Activated CD4-positive, alpha-beta T cell treated with anti-CD3 and anti-CD28 coated beads, Interleukin-2, amount 50 U/mL, for 4 hours (primary cell): ENCODE measurements around the gene C19orf47.
A peak's percentile ranks its signal among the peaks of the same experiment; 100 is the strongest.

Experiments
- DNase-seq, 2 experiments: peaks; one replicate each; pipeline ENCODE4 v3.0.0-alpha.2; 2020

Gene C19orf47, protein sequence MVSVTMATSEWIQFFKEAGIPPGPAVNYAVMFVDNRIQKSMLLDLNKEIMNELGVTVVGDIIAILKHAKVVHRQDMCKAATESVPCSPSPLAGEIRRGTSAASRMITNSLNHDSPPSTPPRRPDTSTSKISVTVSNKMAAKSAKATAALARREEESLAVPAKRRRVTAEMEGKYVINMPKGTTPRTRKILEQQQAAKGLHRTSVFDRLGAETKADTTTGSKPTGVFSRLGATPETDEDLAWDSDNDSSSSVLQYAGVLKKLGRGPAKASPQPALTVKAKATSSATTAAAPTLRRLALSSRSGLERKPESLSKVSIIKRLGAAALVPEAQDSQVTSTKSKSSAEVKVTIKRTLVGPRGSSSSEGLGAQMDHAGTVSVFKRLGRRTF

DNA sequence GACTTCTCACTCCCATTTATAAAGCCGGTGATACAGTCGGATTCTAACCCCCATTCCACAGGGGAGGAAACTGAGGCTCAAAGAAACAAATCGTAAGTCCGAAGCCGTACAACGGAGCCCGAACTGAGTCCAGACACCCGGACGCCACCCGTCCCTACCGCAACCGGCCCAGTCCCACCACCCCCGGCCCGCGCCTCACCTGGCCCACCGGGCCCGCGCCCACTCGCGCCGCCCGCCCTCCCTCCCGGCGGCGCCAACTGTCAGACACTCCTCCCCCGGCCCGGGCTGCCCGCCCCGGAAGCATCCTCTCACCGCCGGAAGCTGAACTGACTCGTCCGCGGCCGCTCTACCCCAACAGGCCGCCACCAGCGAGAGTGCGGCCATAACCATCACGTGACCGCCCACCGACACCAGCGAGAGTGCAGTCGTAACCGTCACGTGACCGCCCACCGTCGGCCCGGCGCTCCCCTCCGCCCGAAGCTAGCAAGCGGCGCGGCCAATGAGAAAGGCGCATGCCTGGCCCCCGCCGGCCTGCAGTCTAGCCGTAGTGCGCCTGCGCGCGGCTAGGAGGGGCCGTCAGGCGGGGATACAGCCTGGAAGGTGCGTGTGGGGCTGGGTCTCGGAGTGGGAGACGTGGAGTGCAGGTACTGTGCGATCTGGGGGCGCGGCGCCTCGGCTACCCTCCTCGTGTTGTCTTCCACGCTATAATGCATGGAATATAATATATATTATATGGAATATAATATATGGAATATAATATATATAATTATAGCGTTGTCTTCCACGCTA lies at the start of gene C19orf47, which contains the start of gene PLD3:
C19orf47 (minus strand) TSS at position 273 of the 789 bp plus-strand sequence. CDS start 6,540 bp downstream, outside the sequence.
PLD3 (plus strand) TSS at position 571 of the 789 bp plus-strand sequence. CDS start 17,789 bp downstream, outside the sequence.
- peak; percentile 97 to 99 for DNase-seq

DNA sequence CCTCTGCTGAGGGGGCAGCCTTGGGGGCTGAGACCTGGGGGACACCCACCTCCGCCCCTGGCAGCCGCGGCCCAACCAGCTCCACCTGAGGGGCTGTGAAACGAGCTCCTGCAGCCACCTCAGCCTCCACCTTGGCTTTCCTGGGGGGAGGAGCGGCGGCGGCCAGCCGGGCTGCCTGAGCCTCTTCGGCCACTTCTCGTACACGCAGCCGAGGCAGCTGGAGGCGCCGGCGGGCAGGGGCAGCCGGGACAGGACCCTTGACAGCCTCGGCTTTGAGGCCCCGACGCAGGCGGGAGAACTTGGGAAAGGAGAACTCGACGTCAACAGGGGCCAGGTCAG lies 49.3 kb upstream of the C19orf47 start:
- DNase-seq = no peak

DNA sequence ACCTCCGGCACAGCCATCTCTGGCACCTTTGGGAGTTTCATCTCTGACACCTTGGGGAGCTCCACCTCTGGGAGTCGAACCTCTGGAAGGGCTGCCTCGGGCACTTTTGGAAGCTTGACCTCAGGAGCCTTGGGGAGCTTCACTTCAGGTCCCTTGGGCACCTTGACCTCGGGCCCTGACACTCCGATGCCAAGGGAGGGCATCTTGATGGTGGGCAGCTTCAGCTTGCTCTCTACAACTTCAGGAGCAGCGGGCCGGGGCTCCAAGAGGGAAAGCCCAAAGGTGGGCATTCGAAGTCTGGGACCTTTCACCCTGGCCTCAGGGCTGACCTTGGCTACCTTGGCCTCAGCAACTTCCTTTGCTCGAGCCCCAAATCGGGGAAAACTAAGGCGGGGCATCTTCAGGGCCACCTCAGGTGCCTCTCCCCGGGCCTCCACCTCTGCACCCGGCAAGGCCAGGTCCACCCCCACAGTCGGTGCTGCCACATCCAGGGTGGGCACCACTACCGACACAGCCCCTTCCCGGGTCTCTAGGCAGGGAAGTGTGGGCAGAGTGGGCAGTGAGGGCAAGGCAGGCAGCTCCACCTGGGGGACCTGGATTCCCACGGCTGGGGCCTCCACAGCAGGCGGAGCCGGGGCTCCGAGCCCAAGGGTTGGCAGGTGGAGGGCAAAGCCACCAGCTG lies 48.8 kb upstream of the C19orf47 start:
- no peak for DNase-seq

DNA sequence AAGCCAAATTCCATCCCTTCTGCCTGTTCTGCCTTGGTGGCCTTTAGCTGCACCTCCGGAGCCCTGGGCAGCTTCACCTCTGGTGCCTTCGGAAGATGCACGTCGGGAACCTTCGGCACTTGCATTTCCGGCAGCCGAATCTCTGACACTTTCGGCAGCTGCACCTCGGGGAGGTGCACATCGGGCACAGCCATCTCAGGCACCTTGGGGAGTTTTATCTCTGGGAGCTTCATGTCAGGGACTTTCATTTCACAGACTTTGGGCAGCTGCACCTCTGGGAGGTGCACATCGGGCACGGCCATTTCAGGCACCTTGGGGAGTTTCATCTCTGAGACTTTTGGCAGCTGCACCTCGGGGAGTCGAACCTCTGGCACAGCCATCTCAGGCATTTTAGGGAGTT lies 47.8 kb upstream of the C19orf47 start:
- no peak for DNase-seq

DNA sequence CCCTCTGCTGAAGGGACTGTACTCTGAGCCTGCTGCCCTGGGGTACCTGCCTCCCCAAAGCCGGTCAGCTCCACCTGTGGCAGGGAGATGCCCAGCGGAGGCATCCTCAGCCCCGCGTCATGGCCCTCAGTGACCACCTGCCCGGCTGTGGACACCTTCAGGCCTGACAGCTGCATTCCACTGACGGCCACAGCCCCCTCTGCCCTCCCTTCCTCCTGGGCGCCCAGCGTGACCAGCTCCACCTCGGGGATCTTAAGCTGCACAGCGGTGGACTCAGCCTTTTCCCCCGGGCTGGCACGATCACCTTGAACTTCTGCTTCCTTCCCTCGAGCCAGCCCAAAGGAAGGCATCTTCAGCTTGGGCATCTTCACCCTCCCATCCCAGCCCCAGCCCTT lies 46.6 kb upstream of the C19orf47 start:
- DNase-seq = no peak

DNA sequence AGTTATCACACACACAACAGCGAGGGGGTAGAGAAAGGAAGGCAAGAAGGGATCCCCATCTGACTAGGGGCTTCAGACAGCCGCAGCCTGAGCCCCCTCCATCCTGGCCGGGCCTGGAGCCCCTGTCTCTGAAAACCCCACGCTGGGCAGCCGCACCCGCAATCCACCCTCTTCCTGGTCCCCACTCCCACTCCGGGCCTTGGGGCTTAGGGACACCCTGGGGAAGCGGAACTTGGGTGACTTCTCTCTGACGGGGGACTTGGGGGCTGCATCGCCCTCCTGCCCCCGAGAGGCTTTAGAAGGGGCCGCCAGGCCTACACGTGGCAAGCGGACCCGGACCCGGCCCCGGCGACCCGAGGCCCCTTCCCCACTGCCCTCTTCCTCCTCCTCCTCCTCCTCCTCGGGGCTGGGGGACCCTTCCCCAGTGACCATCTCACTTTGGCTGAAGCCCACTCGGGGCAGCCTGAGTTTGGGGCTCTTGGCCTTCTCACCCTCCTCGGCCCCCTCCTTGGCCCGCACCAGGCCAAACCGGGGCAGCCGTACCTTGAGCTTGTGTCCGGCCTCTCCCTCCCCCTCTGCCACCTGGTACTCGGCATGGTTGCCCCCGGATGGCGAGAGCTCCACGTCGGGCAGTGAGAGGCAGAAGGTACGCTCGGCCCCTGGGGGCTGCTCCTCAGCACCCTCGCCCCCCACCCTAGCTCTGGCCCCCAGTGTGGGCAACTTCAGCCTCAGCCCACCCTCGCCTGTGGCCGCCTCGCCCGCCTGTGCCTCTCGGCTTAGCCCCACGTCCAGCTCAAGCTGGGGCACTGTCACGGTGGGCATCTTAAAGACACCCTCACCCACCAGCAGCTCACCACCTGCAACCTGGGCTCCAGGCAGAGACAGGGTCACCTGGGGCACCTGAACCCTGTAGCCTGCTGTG lies 46.0 kb upstream of the C19orf47 start:
- no peak for DNase-seq

DNA sequence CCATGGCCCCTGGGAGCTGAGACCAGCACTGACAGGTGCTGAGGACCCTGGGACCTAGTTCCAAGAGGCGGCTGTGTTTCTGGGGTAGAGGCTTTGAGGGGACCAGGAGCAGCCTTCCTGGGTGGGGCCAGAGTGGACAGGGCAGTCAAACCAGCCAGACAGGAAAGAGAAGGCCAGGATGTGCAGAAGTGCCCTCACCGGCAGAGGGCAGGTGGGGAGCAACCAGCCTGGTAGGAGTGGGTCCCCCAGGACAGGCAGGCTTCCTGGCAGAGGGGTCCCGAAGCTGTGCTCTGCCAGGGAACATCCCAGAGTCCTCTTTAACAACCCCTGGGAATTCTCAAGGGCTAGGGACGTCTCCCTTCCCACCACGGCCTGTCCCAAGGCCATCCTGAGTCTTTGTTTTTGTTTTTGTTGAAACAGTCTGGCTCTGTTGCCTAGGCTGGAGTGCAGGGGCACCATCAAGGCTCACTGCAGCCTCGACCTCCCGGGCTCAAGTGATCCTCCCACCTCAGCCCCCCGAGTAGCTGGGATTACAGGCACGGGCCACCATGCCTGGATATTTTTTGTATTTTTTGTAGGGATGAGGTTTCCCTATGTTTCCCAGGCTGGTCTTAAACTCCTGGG lies 44.8 kb upstream of the C19orf47 start:
- no peak for DNase-seq

DNA sequence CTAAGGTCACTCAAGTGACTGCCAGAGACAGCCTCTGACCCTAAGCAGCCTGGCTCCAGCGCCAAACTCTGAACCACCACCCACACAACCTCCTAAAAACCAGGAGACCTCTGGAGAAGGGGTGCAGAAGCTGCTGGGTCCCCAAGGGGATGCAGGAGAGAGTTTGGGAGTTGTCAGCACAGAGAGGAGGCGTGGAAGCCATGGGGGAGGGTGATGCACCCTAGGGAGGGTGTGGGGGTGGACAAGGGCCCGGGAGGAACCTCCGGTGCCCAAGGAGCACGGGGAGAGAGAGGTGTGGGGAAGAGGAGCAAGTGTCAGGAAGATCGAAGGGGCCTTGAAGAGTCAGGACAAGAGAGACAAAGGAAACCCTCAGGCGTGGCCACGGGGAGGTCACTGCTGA lies 43.9 kb upstream of the C19orf47 start:
- DNase-seq = no peak

DNA sequence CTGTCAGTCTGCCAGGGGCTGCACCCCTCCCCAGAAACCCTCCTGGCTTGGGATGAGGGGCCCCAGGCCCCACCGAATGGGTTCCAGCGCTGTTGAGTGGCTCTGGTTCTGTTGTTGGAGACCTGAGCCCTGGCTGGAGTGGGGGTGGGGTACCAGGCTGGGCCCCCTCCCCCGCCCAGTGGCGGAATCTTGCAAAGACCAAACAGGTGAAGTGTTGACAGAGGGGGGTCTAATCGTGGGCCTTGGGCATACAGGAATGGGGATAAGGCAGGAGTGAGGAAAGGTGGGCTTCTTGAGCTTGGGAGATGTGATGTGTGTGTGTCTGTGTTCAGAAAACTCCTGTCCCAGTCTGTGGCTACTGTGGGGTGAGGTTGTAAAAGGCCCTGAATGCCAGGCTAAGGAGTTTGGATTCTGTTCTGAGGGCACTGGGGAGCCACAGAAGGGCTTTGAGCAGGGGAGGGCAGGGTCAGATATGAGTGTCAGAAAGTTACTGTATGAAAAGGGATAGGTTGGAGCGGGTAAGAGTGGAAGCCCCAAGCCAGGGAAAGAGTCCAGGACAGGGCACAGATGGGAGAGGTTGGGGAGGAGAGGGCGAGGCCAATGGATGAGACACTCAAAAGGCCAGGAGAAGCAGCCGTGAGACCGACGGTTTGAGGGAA lies 42.0 kb upstream of the C19orf47 start, which contains the start of gene HIPK4:
HIPK4 (minus strand) TSS at position 98 of the 659 bp plus-strand sequence. CDS start 279 bp downstream, outside the sequence.
- DNase-seq = no peak

DNA sequence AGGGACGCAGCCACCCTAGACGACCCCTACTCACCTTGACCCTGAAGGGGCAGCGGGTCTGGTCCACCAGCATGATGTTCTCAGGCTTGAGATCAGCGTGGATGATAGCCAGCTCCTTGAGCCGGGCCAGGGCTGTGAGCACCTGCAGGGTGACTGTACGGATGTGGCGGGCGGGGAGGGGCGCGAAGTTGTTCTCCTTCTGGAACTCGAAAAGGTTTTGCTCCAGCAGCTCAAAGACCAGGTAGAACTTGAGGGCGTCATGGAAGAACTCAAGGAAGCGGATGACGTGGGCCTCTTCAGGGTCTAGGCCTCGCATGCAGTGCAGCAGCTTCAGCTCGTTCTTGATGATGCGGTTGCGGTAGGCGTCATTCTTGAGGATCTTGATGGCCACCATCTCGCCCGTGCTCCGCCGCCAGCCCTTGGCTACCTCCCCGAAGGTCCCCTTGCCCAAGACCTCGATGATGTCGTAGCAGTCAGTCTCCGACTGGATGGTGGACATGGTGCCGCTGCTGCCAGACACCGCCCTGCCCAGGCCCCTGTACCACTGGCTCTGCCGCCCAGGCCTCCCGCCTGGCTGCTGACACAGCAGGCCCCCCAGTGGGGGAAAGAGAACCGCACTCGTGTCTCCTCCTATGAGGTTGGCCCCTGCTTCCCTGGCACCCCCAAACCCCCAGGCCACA lies 41.3 kb upstream of the C19orf47 start:
- no peak for DNase-seq

DNA sequence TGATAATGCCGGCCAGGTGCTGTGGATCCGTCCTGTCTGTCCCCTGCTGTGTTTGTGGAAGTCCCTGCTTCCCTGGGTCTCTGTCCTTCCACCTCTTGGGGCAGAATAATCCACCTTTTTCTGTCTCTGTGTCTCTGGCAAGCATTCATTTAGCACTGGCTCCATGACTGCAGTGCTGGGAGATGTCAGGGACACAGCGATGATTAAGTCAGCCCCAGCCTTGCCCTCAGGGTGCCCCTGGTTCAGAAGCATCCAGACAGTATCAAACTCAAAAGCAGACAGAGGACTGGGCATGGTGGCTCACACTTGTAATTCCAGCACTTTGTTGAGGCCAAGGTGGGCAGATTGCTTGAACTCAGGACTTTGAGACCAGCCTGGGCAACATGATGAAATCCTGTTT lies 40.3 kb upstream of the C19orf47 start:
- no peak for DNase-seq

DNA sequence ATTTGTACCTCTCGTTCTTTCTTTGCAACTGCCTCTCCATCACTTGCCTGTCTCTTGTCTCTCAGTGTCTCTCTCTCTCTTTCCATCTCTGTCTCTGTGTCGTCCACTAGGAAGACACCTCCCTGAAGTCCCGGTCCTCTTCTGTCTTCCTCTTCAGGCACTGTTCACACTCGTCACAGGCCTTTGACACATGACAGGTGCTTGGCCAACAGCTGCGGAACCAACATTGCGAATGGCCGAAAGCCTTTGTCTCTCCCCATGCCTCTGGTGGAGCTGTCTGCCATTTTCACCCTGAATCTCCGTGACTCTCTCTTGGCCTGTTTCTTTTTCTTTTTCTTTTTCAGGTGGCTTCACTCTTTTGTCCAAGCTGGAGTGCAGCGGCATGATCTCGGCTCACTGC lies 39.0 kb upstream of the C19orf47 start:
- no peak for DNase-seq

DNA sequence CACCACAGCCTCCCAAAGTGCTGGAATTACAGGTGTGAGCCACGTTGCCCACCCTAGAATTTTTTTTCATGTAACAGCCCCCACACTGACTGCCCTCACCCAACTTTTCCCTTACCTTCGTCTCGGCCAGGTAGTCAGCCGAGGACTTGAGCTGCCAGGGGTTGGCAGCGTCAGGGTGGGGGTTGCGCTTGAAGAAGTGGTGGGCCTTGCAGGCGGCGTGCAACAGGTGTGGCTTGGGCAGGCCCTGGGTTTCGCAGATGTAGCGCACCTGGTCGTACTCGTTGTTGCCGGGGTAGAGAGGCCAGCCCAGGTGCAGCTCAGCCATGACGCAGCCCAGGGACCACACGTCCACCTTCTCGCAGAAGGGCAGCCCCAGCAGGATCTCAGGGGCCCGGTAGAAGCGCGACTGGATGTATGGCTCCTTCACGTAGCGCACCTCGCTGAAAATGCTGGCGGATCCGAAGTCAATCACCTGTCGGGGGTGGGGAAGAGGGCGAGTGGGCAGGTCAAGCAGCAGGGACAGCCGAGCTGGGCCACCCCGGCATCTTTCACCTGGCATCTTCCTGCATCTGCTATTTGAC lies 35.6 kb upstream of the C19orf47 start:
- DNase-seq = no peak

DNA sequence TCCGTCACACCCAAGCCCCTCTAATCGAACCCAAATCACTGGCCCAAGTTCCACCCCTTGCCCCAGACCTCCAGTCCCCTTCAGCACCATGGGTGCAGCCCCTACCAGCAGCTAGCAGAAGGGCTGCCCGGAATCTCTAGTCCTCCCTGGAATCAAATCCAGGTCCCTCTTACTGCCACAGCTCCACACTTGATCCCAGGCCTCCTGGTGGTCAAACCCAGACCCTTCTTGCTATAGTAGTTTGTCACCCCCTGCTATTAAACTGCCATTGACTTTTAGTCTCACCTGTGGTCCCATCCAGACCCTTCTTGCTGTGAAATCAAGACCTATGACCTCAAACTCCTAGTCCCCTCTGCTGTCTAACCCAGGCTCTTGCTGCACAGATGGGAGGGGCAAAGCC lies 33.1 kb upstream of the C19orf47 start:
- DNase-seq = no peak

DNA sequence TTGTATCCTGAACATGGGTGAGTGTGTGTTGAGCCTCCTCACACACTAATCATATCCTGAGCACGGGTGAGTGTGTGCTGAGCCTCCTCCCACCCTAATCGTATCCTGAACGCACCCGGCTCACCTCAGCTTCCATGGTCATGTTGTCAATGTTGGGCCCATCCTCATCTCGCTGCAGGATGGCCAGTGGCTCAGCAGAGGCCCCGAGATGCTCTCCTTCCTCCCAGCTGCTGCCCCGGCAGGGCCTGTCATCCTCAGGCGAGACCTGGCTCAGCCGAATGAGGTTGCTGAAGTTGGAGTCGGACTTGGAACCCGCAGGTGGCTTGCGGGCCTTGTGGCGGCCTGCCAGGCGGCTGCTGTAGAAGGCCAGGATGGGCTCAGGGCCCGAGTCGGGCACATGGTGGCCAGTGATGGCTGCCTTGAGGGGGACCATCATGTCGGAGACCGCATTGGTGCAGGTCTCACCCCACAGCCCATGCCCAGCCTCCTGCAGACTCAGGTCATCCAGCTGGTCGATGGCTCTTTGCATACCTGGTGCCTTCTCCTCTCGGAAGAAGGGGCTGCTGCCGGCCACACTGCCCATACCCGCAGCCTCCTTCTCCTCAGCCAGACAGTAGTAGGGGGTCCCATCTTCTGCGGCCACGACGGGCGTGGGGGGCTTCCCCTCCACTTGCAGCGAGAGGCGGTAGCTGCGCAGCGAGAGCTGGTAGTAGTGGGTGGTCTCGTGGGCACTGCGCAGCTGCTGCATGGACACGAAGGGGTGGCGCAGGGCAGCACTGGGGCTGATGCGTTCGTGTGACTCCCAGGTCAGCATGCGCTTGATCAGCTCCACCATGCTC lies 32.2 kb upstream of the C19orf47 start:
- no peak for DNase-seq

DNA sequence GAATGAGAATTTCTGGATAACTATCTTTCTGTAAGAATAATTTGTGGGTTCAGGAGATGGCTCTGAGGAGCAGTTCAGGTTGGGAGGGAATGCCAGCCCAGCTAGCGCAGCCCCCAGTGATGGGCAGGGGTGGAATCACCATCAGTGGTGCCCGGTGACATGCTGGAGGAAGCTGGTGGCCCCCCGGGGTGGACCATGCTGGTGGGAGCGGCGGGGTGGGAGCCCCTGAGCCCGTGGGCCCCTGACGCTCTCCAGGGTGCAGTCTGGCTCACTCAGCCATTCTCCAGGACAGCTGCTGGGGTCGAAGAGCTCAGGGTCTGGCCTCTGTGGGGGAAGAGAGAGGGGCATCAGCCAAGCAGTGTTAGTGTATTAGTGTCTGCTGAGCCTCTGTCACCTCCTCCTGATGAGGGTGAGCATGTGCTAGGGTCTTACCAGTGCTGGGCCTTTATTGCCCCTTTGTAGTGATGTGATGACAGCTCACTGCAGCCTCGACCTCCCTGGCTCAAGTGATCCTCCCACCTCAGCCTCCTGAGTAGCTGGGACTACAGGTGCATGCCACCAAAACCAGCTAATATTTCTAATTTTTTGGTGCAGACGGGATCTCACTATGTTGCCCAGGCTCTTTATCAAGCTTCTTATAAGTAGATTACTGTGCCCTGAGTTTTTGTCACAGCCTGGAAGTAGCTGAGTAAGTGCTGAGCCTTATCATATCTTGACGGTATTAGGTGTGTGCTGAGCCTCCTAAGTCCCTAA lies 31.4 kb upstream of the C19orf47 start:
- no peak for DNase-seq

DNA sequence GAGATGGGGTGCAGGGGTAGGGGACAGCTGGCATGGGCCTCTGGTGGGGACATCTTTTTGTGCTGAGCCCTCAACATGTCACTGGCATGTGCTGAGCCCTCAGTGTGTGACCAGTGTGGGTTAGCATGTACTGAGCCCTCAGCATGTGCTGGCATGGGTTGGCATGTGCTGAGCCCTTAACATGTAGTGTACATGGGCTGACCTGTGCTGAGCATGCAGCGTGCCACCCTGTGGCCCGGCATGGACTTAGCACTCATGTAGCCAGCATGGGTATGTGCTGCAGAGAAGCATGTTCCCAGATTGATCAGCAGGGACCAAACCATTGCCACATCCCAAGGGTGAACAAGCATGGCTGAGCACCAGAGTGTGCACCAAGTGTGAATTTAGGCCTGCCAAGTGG lies 30.3 kb upstream of the C19orf47 start:
- DNase-seq = no peak

DNA sequence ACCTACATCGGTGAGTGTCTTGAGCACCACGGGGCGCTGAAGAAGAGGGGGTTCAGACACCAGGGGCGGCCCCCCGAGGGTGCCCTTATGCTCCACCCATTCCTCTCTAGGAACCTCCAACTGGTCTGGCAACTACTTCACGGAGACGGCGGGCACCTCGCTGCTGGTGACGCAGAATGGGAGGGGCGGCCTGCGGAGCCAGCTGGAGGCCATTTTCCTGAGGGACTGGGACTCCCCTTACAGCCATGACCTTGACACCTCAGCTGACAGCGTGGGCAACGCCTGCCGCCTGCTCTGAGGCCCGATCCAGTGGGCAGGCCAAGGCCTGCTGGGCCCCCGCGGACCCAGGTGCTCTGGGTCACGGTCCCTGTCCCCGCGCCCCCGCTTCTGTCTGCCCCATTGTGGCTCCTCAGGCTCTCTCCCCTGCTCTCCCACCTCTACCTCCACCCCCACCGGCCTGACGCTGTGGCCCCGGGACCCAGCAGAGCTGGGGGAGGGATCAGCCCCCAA lies 29.7 kb upstream of the C19orf47 start:
- no peak for DNase-seq
